IMR-90 (cell line): ENCODE data around the gene C6orf89. TPM values are rescaled to one million over a fixed set of nuclear protein-coding genes. Genes with fewer than 3 reads are reported as not detected.

Experiments
- ATAC-seq: fragments of 200-7000 bp; cut with Tn5 transposase; 2 replicates; pipeline ENCODE4 v1.9.1; 2020; ENCODE audit warnings: low read depth, mild to moderate bottlenecking, moderate library complexity
- BruUV-seq: library from RNA; stranded (reverse); fragments of 400-500 nt; replicated peaks from 2 replicates; lab custom pipeline; 2021; lab: Mats Ljungman, UMichigan
- CTCF ChIA-PET: fragments of 300-600 bp; formaldehyde crosslinking; extraction: SDS; loops from one replicate; lab custom pipeline; 2021; ENCODE audit warnings: antibody characterized with exemption; lab: Yijun Ruan, JAX
- POLR2A ChIA-PET: fragments of 300-600 bp; sonication (Branson Sonifier 250); formaldehyde crosslinking; loops from one replicate; lab custom pipeline; 2022; ENCODE audit warnings: antibody characterized with exemption; ENCODE audit not compliant: unreplicated experiment; lab: Charles Lee
- DNase-seq: peaks from one replicate; pipeline ENCODE4 v3.0.0; 2013
- H2AFZ ChIP-seq: replicated peaks from 2 replicates; pipeline ENCODE3; 2013; ENCODE audit warnings: low read length, mild to moderate bottlenecking; ENCODE audit not compliant: poor library complexity
- H2AK5ac ChIP-seq: 2 replicates; pipeline ENCODE4 v1.6.1; 2013; ENCODE audit warnings: low read depth, low read length, inconsistent platforms
- H2AK9ac ChIP-seq: replicated peaks from 2 replicates; pipeline ENCODE3; 2013; ENCODE audit warnings: mild to moderate bottlenecking, low read depth, low read length, moderate library complexity; ENCODE audit not compliant: poor library complexity
- H2BK120ac ChIP-seq: 2 replicates; pipeline ENCODE4 v1.6.1; 2013; ENCODE audit warnings: low read depth, low read length, inconsistent platforms
- H2BK15ac ChIP-seq: 3 replicates; pipeline ENCODE4 v1.6.1; 2013; ENCODE audit warnings: low read depth, low read length, inconsistent platforms
- H2BK20ac ChIP-seq: 2 replicates; pipeline ENCODE4 v1.6.1; 2013; ENCODE audit warnings: low read depth, mild to moderate bottlenecking, inconsistent platforms, low read length, moderate library complexity
- H2BK5ac ChIP-seq: 2 replicates; pipeline ENCODE4 v1.6.1; 2013; ENCODE audit warnings: mild to moderate bottlenecking, low read depth, low read length, inconsistent platforms; ENCODE audit not compliant: poor library complexity, severe bottlenecking
- H3K14ac ChIP-seq: replicated peaks from 2 replicates; pipeline ENCODE4 v1.6.1; 2013; ENCODE audit warnings: low read depth, low read length, inconsistent platforms
- H3K18ac ChIP-seq: 2 replicates; pipeline ENCODE4 v1.6.1; 2013; ENCODE audit warnings: low read depth, low read length, control low read depth
- H3K23ac ChIP-seq: 2 replicates; pipeline ENCODE4 v1.6.1; 2013; ENCODE audit warnings: low read depth, low read length, inconsistent platforms
- H3K27ac ChIP-seq: 2 replicates; pipeline ENCODE4 v1.5.1; 2013; ENCODE audit warnings: mild to moderate bottlenecking, control low read depth, low read length; ENCODE audit not compliant: insufficient read depth
- H3K27me3 ChIP-seq: 2 replicates; pipeline ENCODE4 v1.6.1; 2013; ENCODE audit warnings: low read length; ENCODE audit not compliant: control insufficient read depth, insufficient read depth
- H3K36me3 ChIP-seq: 2 replicates; pipeline ENCODE4 v1.6.1; 2013; ENCODE audit warnings: low read length, mixed read lengths; ENCODE audit not compliant: control insufficient read depth, insufficient read depth
- H3K4ac ChIP-seq: 2 replicates; pipeline ENCODE4 v1.6.1; 2013; ENCODE audit warnings: low read depth, low read length, inconsistent platforms
- H3K4me1 ChIP-seq: 2 replicates; pipeline ENCODE4 v1.6.1; 2013; ENCODE audit warnings: low read length, mixed read lengths; ENCODE audit not compliant: control insufficient read depth, insufficient read depth
- H3K4me2 ChIP-seq: 2 replicates; pipeline ENCODE4 v1.6.1; 2013; ENCODE audit warnings: low read depth, mild to moderate bottlenecking, control low read depth, low read length, moderate library complexity
- H3K4me3 ChIP-seq: 2 replicates; pipeline ENCODE4 v1.5.1; 2013; ENCODE audit warnings: low read depth, mild to moderate bottlenecking, control low read depth, low read length, moderate library complexity; ENCODE audit not compliant: insufficient read depth
- H3K56ac ChIP-seq: 2 replicates; pipeline ENCODE4 v1.6.1; 2013; ENCODE audit warnings: low read length, inconsistent platforms; ENCODE audit not compliant: insufficient read depth; ENCODE audit errors: extremely low read depth
- H3K79me1 ChIP-seq, 2 experiments: 2 replicates each; pipeline ENCODE4 v1.6.1; 2013; ENCODE audit warnings: low read length in 2 of 2, inconsistent platforms in 1 of 2, low read depth in 1 of 2
- H3K9ac ChIP-seq: 2 replicates; pipeline ENCODE4 v1.6.1; 2013; ENCODE audit warnings: low read depth, low read length, control low read depth
- H3K9me1 ChIP-seq: 2 replicates; pipeline ENCODE4 v1.6.1; 2013; ENCODE audit warnings: low read length, inconsistent platforms; ENCODE audit not compliant: insufficient read depth
- H3K9me3 ChIP-seq: 2 replicates; pipeline ENCODE4 v1.6.1; 2013; ENCODE audit warnings: low read length; ENCODE audit not compliant: control insufficient read depth, insufficient read depth
- H4K20me1 ChIP-seq: 2 replicates; pipeline ENCODE4 v1.6.1; 2013; ENCODE audit warnings: low read length, inconsistent platforms; ENCODE audit not compliant: insufficient read depth
- H4K5ac ChIP-seq: 2 replicates; pipeline ENCODE4 v1.6.1; 2013; ENCODE audit warnings: mild to moderate bottlenecking, low read depth, low read length, control low read depth
- H4K8ac ChIP-seq, 2 experiments: 2 replicates each; pipeline ENCODE4 v1.6.1; 2013; ENCODE audit warnings: low read depth in 2 of 2, low read length in 2 of 2, control low read depth in 1 of 2, inconsistent platforms in 1 of 2
- H4K91ac ChIP-seq: 2 replicates; pipeline ENCODE4 v1.6.1; 2013; ENCODE audit warnings: low read depth, low read length, inconsistent platforms; ENCODE audit not compliant: insufficient read depth
- BHLHE40 ChIP-seq: fragments of 150-350 bp; IDR thresholded peaks from 2 replicates; pipeline ENCODE4 v1.6.1; 2016; ENCODE audit warnings: mild to moderate bottlenecking, low read depth, low read length
- CEBPB ChIP-seq: IDR thresholded peaks from 2 replicates; pipeline ENCODE4 v1.6.1; 2012; ENCODE audit warnings: low read depth, low read length, improper control_type of control experiment
- CTCF ChIP-seq: conservative IDR thresholded peaks from 2 replicates; pipeline ENCODE4 v1.5.1; 2012; ENCODE audit warnings: mild to moderate bottlenecking, low read depth, low read length, improper control_type of control experiment
- ELK1 ChIP-seq: fragments of 150-350 bp; IDR thresholded peaks from 2 replicates; pipeline ENCODE4 v1.6.1; 2016; ENCODE audit warnings: low read depth, mild to moderate bottlenecking, low read length, moderate library complexity, borderline replicate concordance
- MAFK ChIP-seq: IDR thresholded peaks from 2 replicates; pipeline ENCODE4 v1.6.1; 2012; ENCODE audit warnings: low read depth, low read length, improper control_type of control experiment
- NFE2L2 ChIP-seq: fragments of 150-350 bp; IDR thresholded peaks from 2 replicates; pipeline ENCODE4 v1.6.1; 2016; ENCODE audit warnings: low read depth, mild to moderate bottlenecking, low read length
- POLR2A ChIP-seq: IDR thresholded peaks from 2 replicates; pipeline ENCODE4 v1.6.1; 2012; ENCODE audit warnings: mild to moderate bottlenecking, low read depth, low read length
- RAD21 ChIP-seq: IDR thresholded peaks from 2 replicates; pipeline ENCODE4 v1.6.1; 2012; ENCODE audit warnings: low read length, improper control_type of control experiment
- RCOR1 ChIP-seq: IDR thresholded peaks from 2 replicates; pipeline ENCODE4 v1.6.1; 2012; ENCODE audit warnings: mild to moderate bottlenecking, low read length, improper control_type of control experiment; ENCODE audit not compliant: insufficient replicate concordance
- RFX5 ChIP-seq: IDR thresholded peaks from 2 replicates; pipeline ENCODE4 v1.8.0; 2012; ENCODE audit warnings: low read depth, mild to moderate bottlenecking, low read length, moderate library complexity
- SMC3 ChIP-seq: fragments of 150-350 bp; IDR thresholded peaks from 2 replicates; pipeline ENCODE4 v1.6.1; 2016; ENCODE audit warnings: low read depth, mild to moderate bottlenecking, antibody characterized with exemption, low read length, moderate library complexity
- USF2 ChIP-seq: fragments of 150-350 bp; IDR thresholded peaks from 2 replicates; pipeline ENCODE4 v1.6.1; 2017; ENCODE audit warnings: mild to moderate bottlenecking, antibody characterized with exemption, low read length, low read depth
- WGBS, 2 experiments: methylation state at CpG; one replicate each; pipeline versions ENCODE4 v1.1.5 to v1.1.7; 2013; ENCODE audit warnings: missing lambda C conversion rate in 2 of 2; ENCODE audit not compliant: insufficient read length in 1 of 2; ENCODE audit errors: extremely low coverage in 2 of 2; 5-methylcytosine and 5-hydroxymethylcytosine counted together
- dilution Hi-C: fragments of 300-500 bp; cut with HindIII; formaldehyde crosslinking; loops from one replicate; pipeline ENCODE4 v1.14.3; 2018; ENCODE audit warnings: low sequenced_read_pairs; ENCODE audit not compliant: unreplicated experiment
- in situ Hi-C: fragments of 300-500 bp; cut with MboI; formaldehyde crosslinking; loops from 3 replicates; pipeline ENCODE4 v1.14.3; 2019; ENCODE audit warnings: low sequenced_read_pairs, inconsistent platforms, mixed read lengths
- intact Hi-C: fragments of 100-400 bp; cut with micrococcal nuclease; formaldehyde crosslinking; loops from 2 replicates; pipeline ENCODE4 v1.10.0; 2022
- polyA plus RNA-seq, 3 experiments: library from polyadenylated mRNA; depleted of rRNA; stranded (reverse); fragments of >200 nt; gene quantifications; 2 replicates each; pipeline ENCODE4 v1.2.3, GENCODE V29; 2012; ENCODE audit warnings: low replicate concordance in 1 of 3
- total RNA-seq: library from RNA; depleted of rRNA; stranded (reverse); fragments of >200 nt; gene quantifications from 2 replicates; pipeline ENCODE4 v1.2.3, GENCODE V29; 2012

C6orf89 gene
- total and polyA plus RNA-seq, 2 of the 4 experiments (the other 2 are of a cell fraction) = 30.8 to 52.3 TPM

- intact Hi-C loops = no loop called here
- no peak overlapping the region for H2BK5ac ChIP-seq
- no peak overlapping the region for H3K27ac ChIP-seq
- peak overlapping the region; percentile 45 for H4K91ac ChIP-seq
- CTCF ChIA-PET = no interaction called here
- H3K4me3 ChIP-seq = no peak overlapping the region
- H2BK15ac ChIP-seq = 0 out of 3 replicates have a peak overlapping the region, but pooled peaks have one; percentile 1
- H3K4me2 ChIP-seq = no peak overlapping the region
- H3K27me3 ChIP-seq = no peaks in the 10 kb centered on the region
- 100% methylated on average over 3 of the region's 10 CpGs; no CpG with 5 or more reads in 1 of the 2 experiments for WGBS, 2 experiments
- H4K8ac ChIP-seq = no peak overlapping the region
- no peak overlapping the region for H3K23ac ChIP-seq
- H2BK20ac ChIP-seq = peak overlapping the region; percentile 66; the same call in 1 of the 2 replicates
- H2AK9ac ChIP-seq = no peak overlapping the region
- peaks cover 9% of the 10 kb centered on the region for H3K4me1 ChIP-seq
- dilution Hi-C loops = no loop called here
- H3K4ac ChIP-seq = peak overlapping the region; percentile 22; the same call in 1 of the 2 replicates
- no TSS peak for BruUV-seq
- no peak for ATAC-seq
- H2AFZ ChIP-seq = no peak overlapping the region
- no peak overlapping the region for H3K9ac ChIP-seq
- no peaks in the 10 kb centered on the region for H4K20me1 ChIP-seq
- H4K5ac ChIP-seq = no peak overlapping the region
- in situ Hi-C loops = no loop called here
- no peak overlapping the region for H3K18ac ChIP-seq
- no peak overlapping the region for H3K56ac ChIP-seq
- DNase-seq = no peak
- H3K9me1 ChIP-seq = 0 out of 2 replicates have a peak, but pooled peaks cover 9% of the 10 kb centered on the region
- H2BK120ac ChIP-seq = no peak overlapping the region
- H3K79me1 ChIP-seq = no peaks in the 10 kb centered on the region
- TF ChIP-seq ELK1 = no peak
- no peak for TF ChIP-seq CEBPB
- TF ChIP-seq RAD21 = no peak
- no peak for TF ChIP-seq CTCF
- TF ChIP-seq POLR2A = no peak
- TF ChIP-seq MAFK = no peak
- no peak for TF ChIP-seq RCOR1
- no peak for TF ChIP-seq USF2
- no peak for TF ChIP-seq RFX5
- TF ChIP-seq BHLHE40 = no peak
- TF ChIP-seq NFE2L2 = no peak
- no peak for TF ChIP-seq SMC3
- H2AK5ac ChIP-seq = peak overlapping the region; percentile 15; the same call in 1 of the 2 replicates
- H3K9me3 ChIP-seq = no peaks in the 10 kb centered on the region
- POLR2A ChIA-PET = no interaction called here
- H3K36me3 ChIP-seq = no peaks in the 10 kb centered on the region
- H3K14ac ChIP-seq = no peak overlapping the region
Measured at GRCh38 chr6:36940027-36940426, 54.3 kb downstream of the C6orf89 start.
